HCT116 (cell line): ENCODE data around the gene ENOX1. TPM values are rescaled to one million over a fixed set of nuclear protein-coding genes. Genes with fewer than 3 reads are reported as not detected.

ENCODE experiments used
- ATAC-seq: fragments of 200-7000 bp; cut with Tn5 transposase; 2 replicates; pipeline ENCODE4 v1.9.1; 2020; ENCODE audit warnings: mild to moderate bottlenecking, moderate library complexity
- BruUV-seq: library from RNA; stranded (reverse); fragments of 400-500 nt; replicated peaks from 2 replicates; lab custom pipeline; 2021; lab: Mats Ljungman, UMichigan
- CTCF ChIA-PET: fragments of 300-600 bp; sonication (Branson Sonifier 250); formaldehyde crosslinking; loops from one replicate; lab custom pipeline; 2021; ENCODE audit warnings: antibody characterized with exemption; lab: Charles Lee
- POLR2A ChIA-PET: fragments of 300-600, 350-600 bp; sonication (Branson Sonifier 250); formaldehyde crosslinking; loops from one replicate; lab custom pipeline; 2021; ENCODE audit warnings: antibody characterized with exemption; lab: Charles Lee
- RAD21 ChIA-PET, 2 experiments: fragments of 300-600 bp; sonication (Branson Sonifier 250); formaldehyde crosslinking; loops; one replicate each; lab custom pipeline; 2023; ENCODE audit warnings: low total read pairs in 2 of 2; ENCODE audit not compliant: uncharacterized antibody in 2 of 2, unreplicated experiment in 2 of 2, low non-redundant PET in 1 of 2; lab: Charles Lee
- DNase-seq: peaks from one replicate; pipeline ENCODE4 v3.0.0-alpha.2; 2010; ENCODE audit warnings: low read depth, low spot score
- H2AFZ ChIP-seq: fragments of 200-600 bp; shearing (Covaris generic), sonication (generic); 2 replicates; pipeline ENCODE4 v1.6.1; 2017; ENCODE audit warnings: low read depth, mixed run types, mixed read lengths, antibody characterized with exemption, low read length; ENCODE audit not compliant: poor library complexity, severe bottlenecking
- H3K27ac ChIP-seq: 2 replicates; pipeline ENCODE4 v1.5.1; 2012; ENCODE audit warnings: low read depth, low read length
- H3K27me3 ChIP-seq: fragments of 200-600 bp; sonication (generic); 2 replicates; pipeline ENCODE4 v1.6.1; 2016; ENCODE audit warnings: mixed run types, low read length, mixed read lengths; ENCODE audit not compliant: insufficient read depth
- H3K36me3 ChIP-seq, 2 experiments: fragments of 200-500 bp in 1 of 2; fragments of 200-600 bp in 1 of 2; sonication (Bioruptor generic) in 1 of 2; sonication (generic) in 1 of 2; 2 replicates each; pipeline versions ENCODE4 v1.5.1 to v1.6.1; 2014 to 2016; ENCODE audit warnings: low read length in 2 of 2, inconsistent platforms in 1 of 2, mixed read lengths in 1 of 2, mixed run types in 1 of 2; ENCODE audit not compliant: insufficient read depth in 2 of 2, control insufficient read depth in 1 of 2
- H3K4me1 ChIP-seq, 2 experiments: fragments of 200-600 bp in 1 of 2; sonication (generic) in 1 of 2; 2 replicates each; pipeline versions ENCODE4 v1.5.1 to v1.6.1; 2012 to 2017; ENCODE audit warnings: low read length in 2 of 2, inconsistent platforms in 1 of 2, mild to moderate bottlenecking in 1 of 2, mixed read lengths in 1 of 2, mixed run types in 1 of 2, moderate library complexity in 1 of 2; ENCODE audit not compliant: insufficient read depth in 2 of 2, control insufficient read depth in 1 of 2
- H3K4me2 ChIP-seq: fragments of 200-600 bp; sonication (generic); 2 replicates; pipeline ENCODE4 v1.6.1; 2017; ENCODE audit warnings: mixed run types, low read length, mixed read lengths
- H3K4me3 ChIP-seq, 2 experiments: fragments of 200-600 bp in 1 of 2; sonication (generic) in 1 of 2; replicated peaks in 1 of 2; 2 replicates each; pipeline ENCODE4 v1.5.1; 2011 to 2016; ENCODE audit warnings: low read length in 2 of 2, control low read depth in 1 of 2, low read depth in 1 of 2, mild to moderate bottlenecking in 1 of 2, mixed read lengths in 1 of 2, mixed run types in 1 of 2
- H3K79me2 ChIP-seq: fragments of 200-600 bp; sonication (generic); 2 replicates; pipeline ENCODE4 v1.6.1; 2017; ENCODE audit warnings: mild to moderate bottlenecking, mixed run types, low read length, moderate library complexity, mixed read lengths; ENCODE audit not compliant: insufficient read depth
- H3K9ac ChIP-seq: fragments of 200-600 bp; sonication (generic); 2 replicates; pipeline ENCODE4 v1.6.1; 2016; ENCODE audit warnings: low read length, mixed read lengths
- H3K9me2 ChIP-seq: fragments of 200-600 bp; sonication (generic), shearing (Covaris generic); 2 replicates; pipeline ENCODE4 v1.6.1; 2017; ENCODE audit warnings: mixed run types, mild to moderate bottlenecking, moderate library complexity; ENCODE audit not compliant: insufficient read depth
- H3K9me3 ChIP-seq, 2 experiments: fragments of 200-500 bp in 1 of 2; fragments of 200-600 bp in 1 of 2; sonication (Bioruptor generic) in 1 of 2; sonication (generic) in 1 of 2; 2 replicates each; pipeline ENCODE4 v1.6.1; 2014 to 2017; ENCODE audit warnings: low read length in 2 of 2, mixed read lengths in 2 of 2, inconsistent platforms in 1 of 2, low read depth in 1 of 2, mild to moderate bottlenecking in 1 of 2, mixed run types in 1 of 2, moderate library complexity in 1 of 2; ENCODE audit not compliant: control insufficient read depth in 1 of 2, insufficient read depth in 1 of 2
- H4K20me1 ChIP-seq: fragments of 200-600 bp; sonication (generic), shearing (Covaris generic); 2 replicates; pipeline ENCODE4 v1.6.1; 2017; ENCODE audit warnings: mixed run types, mild to moderate bottlenecking, moderate library complexity; ENCODE audit not compliant: insufficient read depth
- CBX3 ChIP-seq: IDR thresholded peaks from 2 replicates; pipeline ENCODE4 v1.6.1; 2012; ENCODE audit warnings: low read depth
- EGR1 ChIP-seq: IDR thresholded peaks from 2 replicates; pipeline ENCODE4 v1.6.1; 2012; ENCODE audit warnings: low read depth
- ELF1 ChIP-seq: IDR thresholded peaks from 2 replicates; pipeline ENCODE4 v1.6.1; 2012; ENCODE audit warnings: low read depth, borderline replicate concordance
- EZH2 ChIP-seq: fragments of 200-600 bp; sonication (generic); IDR thresholded peaks from 2 replicates; pipeline ENCODE4 v1.6.1; 2017; ENCODE audit warnings: antibody characterized with exemption, mixed run types
- EZH2phosphoT487 ChIP-seq: fragments of 200-600 bp; IDR thresholded peaks from 2 replicates; pipeline ENCODE4 v1.6.1; 2018; ENCODE audit warnings: antibody characterized with exemption, borderline replicate concordance
- FOSL1 ChIP-seq: IDR thresholded peaks from 2 replicates; pipeline ENCODE4 v1.6.1; 2012; ENCODE audit warnings: low read depth
- JUND ChIP-seq: IDR thresholded peaks from 2 replicates; pipeline ENCODE4 v1.6.1; 2012
- RAD21 ChIP-seq: IDR thresholded peaks from 2 replicates; pipeline ENCODE4 v1.6.1; 2012; ENCODE audit warnings: low read depth, mild to moderate bottlenecking
- SIN3A ChIP-seq: IDR thresholded peaks from 2 replicates; pipeline ENCODE4 v1.6.1; 2012; ENCODE audit warnings: low read depth
- TCF7L2 ChIP-seq: IDR thresholded peaks from 2 replicates; pipeline ENCODE4 v1.7.0; 2011; ENCODE audit warnings: borderline replicate concordance, inconsistent platforms; ENCODE audit not compliant: insufficient read depth, insufficient read length; ENCODE audit errors: extremely low read depth
- ZNF274 ChIP-seq: fragments of 200-500 bp; sonication (Bioruptor generic); IDR thresholded peaks from 2 replicates; pipeline ENCODE4 v1.6.1; 2014; ENCODE audit warnings: mild to moderate bottlenecking, low read depth, low read length, inconsistent platforms
- intact Hi-C: fragments of 100-400 bp; cut with micrococcal nuclease; formaldehyde crosslinking; loops from 2 replicates; pipeline ENCODE4 v1.10.0; 2022
- total RNA-seq: library from RNA; stranded (reverse); gene quantifications from one replicate; pipeline ENCODE4 v1.2.1, GENCODE V29; 2021; ENCODE audit not compliant: unreplicated experiment
- TF ChIP-seq, protein P1 (sequence below): IDR thresholded peaks from 2 replicates; pipeline ENCODE4 v1.6.1; 2012
- TF ChIP-seq, protein P2 (sequence below): IDR thresholded peaks from 2 replicates; pipeline ENCODE4 v1.6.1; 2011; ENCODE audit warnings: mild to moderate bottlenecking, low read length, moderate library complexity; ENCODE audit not compliant: insufficient replicate concordance; ENCODE audit errors: extremely low read depth
- TF ChIP-seq, protein P3 (sequence below): IDR thresholded peaks from 2 replicates; pipeline ENCODE4 v1.6.1; 2012; ENCODE audit warnings: low read depth

ENOX1 gene
- total RNA-seq, 1 experiment from 2014 or later: 4.5 TPM

DNA sequence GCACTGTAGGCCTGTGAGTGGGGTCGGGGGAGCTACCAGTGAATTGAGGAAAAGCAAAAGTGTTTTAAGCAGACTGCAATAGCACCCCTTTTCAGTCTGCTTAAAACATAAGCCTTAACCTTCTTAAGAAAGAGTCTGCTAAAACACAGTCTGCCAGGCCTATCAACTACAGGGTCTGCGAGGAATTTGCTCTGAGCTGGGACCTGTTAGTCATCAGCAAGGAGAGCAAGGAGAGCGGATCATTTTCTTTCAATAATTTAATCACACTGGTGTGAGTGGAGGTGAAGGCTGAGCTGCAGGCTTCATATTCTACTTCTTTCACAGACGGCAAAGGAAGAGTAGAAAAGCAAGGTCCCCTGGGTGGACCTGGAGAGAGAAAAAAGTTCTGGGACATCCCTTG is 342.7 kb downstream of the ENOX1 start:
- Histone ChIP-seq H3K4me1 (no peaks in the 10 kb centered on the region), H3K4me3 (no peak overlapping the region), H4K20me1 (no peaks in the 10 kb centered on the region), H2AFZ (no peak overlapping the region), H3K79me2 (no peaks in the 10 kb centered on the region), H3K27me3 (peaks cover 7% of the 10 kb centered on the region), H3K9me2 (no peaks in the 10 kb centered on the region), H3K36me3 (no peaks in the 10 kb centered on the region), H3K4me2 (no peak overlapping the region), H3K9ac (no peak overlapping the region), H3K9me3 (no peaks in the 10 kb centered on the region), H3K27ac (no peak overlapping the region)
- intact Hi-C loops: no loop called here
- ATAC-seq (no peak), DNase-seq (no peak)
- POLR2A ChIA-PET: no interaction called here
- RAD21 ChIA-PET: no interaction called here
- CTCF ChIA-PET: no interaction called here
- no TSS peak for BruUV-seq
- TF ChIP-seq SIN3A (no peak), RAD21 (no peak), EGR1 (no peak), ELF1 (no peak)

DNA sequence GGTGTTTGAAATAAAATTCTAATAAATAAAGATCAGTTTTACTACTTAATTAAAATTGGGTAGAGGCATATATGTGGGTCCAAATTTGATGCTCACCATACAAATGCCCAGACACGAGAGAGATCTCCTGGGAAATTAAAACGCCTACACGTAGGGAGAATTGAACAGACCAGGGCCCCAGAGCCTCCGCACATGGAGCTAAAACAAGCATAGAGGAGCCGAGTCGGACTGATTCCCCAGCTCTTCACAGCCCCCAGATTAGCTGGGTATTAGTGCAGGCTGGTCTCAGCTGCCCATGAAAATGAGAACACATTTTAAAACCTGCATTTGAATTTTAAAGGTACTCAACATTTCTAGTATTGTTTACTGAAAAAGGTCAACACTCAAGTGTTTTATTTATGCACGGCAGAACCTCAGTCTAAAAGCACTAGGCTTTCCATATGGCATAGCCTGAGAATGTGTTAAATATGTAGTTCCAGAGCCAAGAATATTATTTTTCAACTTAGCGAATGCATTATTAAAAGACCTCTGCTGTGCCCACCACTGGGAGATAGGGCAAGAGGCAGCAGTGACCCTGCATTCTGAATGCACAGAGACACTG is 344.8 kb downstream of the ENOX1 start:
- BruUV-seq: no TSS peak
- H3K27me3 ChIP-seq: peaks cover 7% of the 10 kb centered on the region
- H3K27ac ChIP-seq: no peak overlapping the region
- H3K9me2 ChIP-seq: no peaks in the 10 kb centered on the region
- no peak overlapping the region for H3K4me2 ChIP-seq
- TF ChIP-seq, protein P1, sequence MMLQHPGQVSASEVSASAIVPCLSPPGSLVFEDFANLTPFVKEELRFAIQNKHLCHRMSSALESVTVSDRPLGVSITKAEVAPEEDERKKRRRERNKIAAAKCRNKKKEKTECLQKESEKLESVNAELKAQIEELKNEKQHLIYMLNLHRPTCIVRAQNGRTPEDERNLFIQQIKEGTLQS: no peak
- TF ChIP-seq ELF1 (no peak), EZH2 (no peak), JUND (no peak), ZNF274 (no peak), EZH2phosphoT487 (no peak), SIN3A (no peak), CBX3 (no peak), TCF7L2 (no peak), FOSL1 (no peak)
- TF ChIP-seq, protein P2, sequence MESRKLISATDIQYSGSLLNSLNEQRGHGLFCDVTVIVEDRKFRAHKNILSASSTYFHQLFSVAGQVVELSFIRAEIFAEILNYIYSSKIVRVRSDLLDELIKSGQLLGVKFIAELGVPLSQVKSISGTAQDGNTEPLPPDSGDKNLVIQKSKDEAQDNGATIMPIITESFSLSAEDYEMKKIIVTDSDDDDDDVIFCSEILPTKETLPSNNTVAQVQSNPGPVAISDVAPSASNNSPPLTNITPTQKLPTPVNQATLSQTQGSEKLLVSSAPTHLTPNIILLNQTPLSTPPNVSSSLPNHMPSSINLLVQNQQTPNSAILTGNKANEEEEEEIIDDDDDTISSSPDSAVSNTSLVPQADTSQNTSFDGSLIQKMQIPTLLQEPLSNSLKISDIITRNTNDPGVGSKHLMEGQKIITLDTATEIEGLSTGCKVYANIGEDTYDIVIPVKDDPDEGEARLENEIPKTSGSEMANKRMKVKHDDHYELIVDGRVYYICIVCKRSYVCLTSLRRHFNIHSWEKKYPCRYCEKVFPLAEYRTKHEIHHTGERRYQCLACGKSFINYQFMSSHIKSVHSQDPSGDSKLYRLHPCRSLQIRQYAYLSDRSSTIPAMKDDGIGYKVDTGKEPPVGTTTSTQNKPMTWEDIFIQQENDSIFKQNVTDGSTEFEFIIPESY: no peak
- TF ChIP-seq, protein P3, sequence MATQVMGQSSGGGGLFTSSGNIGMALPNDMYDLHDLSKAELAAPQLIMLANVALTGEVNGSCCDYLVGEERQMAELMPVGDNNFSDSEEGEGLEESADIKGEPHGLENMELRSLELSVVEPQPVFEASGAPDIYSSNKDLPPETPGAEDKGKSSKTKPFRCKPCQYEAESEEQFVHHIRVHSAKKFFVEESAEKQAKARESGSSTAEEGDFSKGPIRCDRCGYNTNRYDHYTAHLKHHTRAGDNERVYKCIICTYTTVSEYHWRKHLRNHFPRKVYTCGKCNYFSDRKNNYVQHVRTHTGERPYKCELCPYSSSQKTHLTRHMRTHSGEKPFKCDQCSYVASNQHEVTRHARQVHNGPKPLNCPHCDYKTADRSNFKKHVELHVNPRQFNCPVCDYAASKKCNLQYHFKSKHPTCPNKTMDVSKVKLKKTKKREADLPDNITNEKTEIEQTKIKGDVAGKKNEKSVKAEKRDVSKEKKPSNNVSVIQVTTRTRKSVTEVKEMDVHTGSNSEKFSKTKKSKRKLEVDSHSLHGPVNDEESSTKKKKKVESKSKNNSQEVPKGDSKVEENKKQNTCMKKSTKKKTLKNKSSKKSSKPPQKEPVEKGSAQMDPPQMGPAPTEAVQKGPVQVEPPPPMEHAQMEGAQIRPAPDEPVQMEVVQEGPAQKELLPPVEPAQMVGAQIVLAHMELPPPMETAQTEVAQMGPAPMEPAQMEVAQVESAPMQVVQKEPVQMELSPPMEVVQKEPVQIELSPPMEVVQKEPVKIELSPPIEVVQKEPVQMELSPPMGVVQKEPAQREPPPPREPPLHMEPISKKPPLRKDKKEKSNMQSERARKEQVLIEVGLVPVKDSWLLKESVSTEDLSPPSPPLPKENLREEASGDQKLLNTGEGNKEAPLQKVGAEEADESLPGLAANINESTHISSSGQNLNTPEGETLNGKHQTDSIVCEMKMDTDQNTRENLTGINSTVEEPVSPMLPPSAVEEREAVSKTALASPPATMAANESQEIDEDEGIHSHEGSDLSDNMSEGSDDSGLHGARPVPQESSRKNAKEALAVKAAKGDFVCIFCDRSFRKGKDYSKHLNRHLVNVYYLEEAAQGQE: no peak
- ChIA-PET RAD21 (no interaction called here), CTCF (no interaction called here), POLR2A (no interaction called here)
- no peaks in the 10 kb centered on the region for H3K36me3 ChIP-seq
- H3K4me3 ChIP-seq: no peak overlapping the region
- no peaks in the 10 kb centered on the region for H3K4me1 ChIP-seq
- no peak overlapping the region for H3K9ac ChIP-seq
- intact Hi-C loops: no loop called here
- no peaks in the 10 kb centered on the region for H3K79me2 ChIP-seq
- DNase-seq: no peak
- H2AFZ ChIP-seq: no peak overlapping the region
- H4K20me1 ChIP-seq: no peaks in the 10 kb centered on the region
- H3K9me3 ChIP-seq: no peaks in the 10 kb centered on the region
- ATAC-seq: no peak
